HepG2 (cell line): ENCODE measurements around the gene SH2D3C. TPM values are rescaled to one million over a fixed set of nuclear protein-coding genes. Genes with fewer than 3 reads are reported as not detected.

ENCODE experiments used
- ATRX ChIP-seq: sonication (generic); formaldehyde crosslinking; IDR thresholded peaks from 2 replicates; pipeline ENCODE4 v1.4.0; 2020; ENCODE audit warnings: missing genetic modification reagents, borderline replicate concordance
- CBX1 ChIP-seq: IDR thresholded peaks from one replicate; pipeline ENCODE4 v1.6.1; 2016; ENCODE audit warnings: antibody characterized with exemption, low read depth
- ELF4 ChIP-seq: sonication (generic); formaldehyde crosslinking; IDR thresholded peaks from 2 replicates; pipeline ENCODE4 v1.5.0; 2020; ENCODE audit warnings: missing genetic modification reagents, mild to moderate bottlenecking, moderate library complexity, borderline replicate concordance
- GABPB1 ChIP-seq: IDR thresholded peaks from 2 replicates; pipeline ENCODE4 v1.6.1; 2016; ENCODE audit warnings: mild to moderate bottlenecking, missing genetic modification reagents, moderate library complexity, missing compliant biosample characterization
- GATA4 ChIP-seq: sonication (generic); IDR thresholded peaks from 2 replicates; pipeline ENCODE4 v1.6.1; 2016; ENCODE audit warnings: antibody characterized with exemption, low read depth, borderline replicate concordance
- HNRNPLL ChIP-seq: fragments of 200-400 bp; formaldehyde crosslinking; IDR thresholded peaks from 2 replicates; pipeline ENCODE4 v1.6.1; 2017; ENCODE audit warnings: mild to moderate bottlenecking, low read depth, low read length; ENCODE audit not compliant: poor library complexity, severe bottlenecking
- KLF9 ChIP-seq: IDR thresholded peaks from 2 replicates; pipeline ENCODE4 v1.6.1; 2016; ENCODE audit warnings: low read depth
- MED1 ChIP-seq: sonication (generic); formaldehyde crosslinking; IDR thresholded peaks from 2 replicates; pipeline ENCODE4 v1.4.0; 2020; ENCODE audit warnings: missing genetic modification reagents
- MIER2 ChIP-seq: IDR thresholded peaks from 2 replicates; pipeline ENCODE4 v1.6.1; 2016; ENCODE audit warnings: missing biosample characterization, missing genetic modification reagents
- MTERF4 ChIP-seq: sonication (generic); formaldehyde crosslinking; IDR thresholded peaks from 2 replicates; pipeline ENCODE4 v1.8.0; 2023; ENCODE audit warnings: mild to moderate bottlenecking, missing genetic modification reagents
- MZF1 ChIP-seq: sonication (generic); formaldehyde crosslinking; IDR thresholded peaks from 2 replicates; pipeline ENCODE4 v1.8.1; 2023; ENCODE audit warnings: mild to moderate bottlenecking, missing genetic modification reagents, borderline replicate concordance
- NFE2L2 ChIP-seq: fragments of 150-350 bp; IDR thresholded peaks from 2 replicates; pipeline ENCODE4 v1.6.1; 2014; ENCODE audit warnings: low read length
- NFYB ChIP-seq: sonication (generic); formaldehyde crosslinking; IDR thresholded peaks from 2 replicates; pipeline ENCODE4 v1.4.0; 2020; ENCODE audit warnings: missing genetic modification reagents
- PITX1 ChIP-seq: sonication (generic); formaldehyde crosslinking; IDR thresholded peaks from 2 replicates; pipeline ENCODE4 v1.5.1; 2020; ENCODE audit warnings: mild to moderate bottlenecking, missing genetic modification reagents
- RAD51 ChIP-seq: fragments of 450-650 bp; IDR thresholded peaks from 2 replicates; pipeline ENCODE4 v1.6.1; 2016; ENCODE audit warnings: borderline replicate concordance
- SAP130 ChIP-seq: IDR thresholded peaks from 2 replicates; pipeline ENCODE4 v1.6.1; 2016; ENCODE audit warnings: low read depth
- ZHX1 ChIP-seq: sonication (generic); formaldehyde crosslinking; IDR thresholded peaks from 2 replicates; pipeline ENCODE4 v1.8.1; 2022; ENCODE audit warnings: low read depth, mild to moderate bottlenecking, missing genetic modification reagents
- ZNF275 ChIP-seq: sonication (generic); formaldehyde crosslinking; IDR thresholded peaks from 2 replicates; pipeline ENCODE4 v1.8.0; 2022; ENCODE audit warnings: missing genetic modification reagents, mild to moderate bottlenecking, inconsistent platforms, borderline replicate concordance
- ZNF326 ChIP-seq: sonication (generic); formaldehyde crosslinking; IDR thresholded peaks from 2 replicates; pipeline ENCODE4 v1.4.0; 2020; ENCODE audit warnings: missing genetic modification reagents, borderline replicate concordance
- ZNF451 ChIP-seq: sonication (generic); formaldehyde crosslinking; IDR thresholded peaks from 2 replicates; pipeline ENCODE4 v1.5.0; 2020; ENCODE audit warnings: mild to moderate bottlenecking, missing genetic modification reagents
- ZNF567 ChIP-seq: sonication (generic); formaldehyde crosslinking; IDR thresholded peaks from 2 replicates; pipeline ENCODE4 v1.8.1; 2023; ENCODE audit warnings: mild to moderate bottlenecking, missing genetic modification reagents, borderline replicate concordance
- ZSCAN31 ChIP-seq: sonication (generic); formaldehyde crosslinking; IDR thresholded peaks from 2 replicates; pipeline ENCODE4 v1.5.0; 2020; ENCODE audit warnings: low read depth, mild to moderate bottlenecking, missing genetic modification reagents
- polyA plus RNA-seq, 8 experiments: library from polyadenylated mRNA; depleted of rRNA in 3 of 8; stranded (reverse) in 7 of 8; unstranded in 1 of 8; fragments of >200 nt; fragmentation: Illumina TruSeq in 4 of 8; extraction: Trizol in 4 of 8; gene quantifications; 2 replicates each; pipeline versions ENCODE4 v1.2.1 to v1.2.3, GENCODE V29; 2011 to 2016; ENCODE audit warnings: low read depth in 4 of 8, missing spikeins in 1 of 8, mixed read lengths in 1 of 8; ENCODE audit not compliant: insufficient read depth in 1 of 8
- total RNA-seq, 5 experiments: library from RNA; depleted of rRNA; stranded (reverse); fragments of >200 nt; fragmentation: Illumina TruSeq; extraction: Trizol; gene quantifications; 2 replicates each; pipeline ENCODE4 v1.2.3, GENCODE V29; 2016; ENCODE audit warnings: low read depth in 1 of 5
- TF ChIP-seq, protein P1 (sequence below): sonication (generic); formaldehyde crosslinking; IDR thresholded peaks from 2 replicates; pipeline ENCODE4 v1.4.0; 2020; ENCODE audit warnings: missing genetic modification reagents

The SH2D3C gene
- total and polyA plus RNA-seq, 2 of the 13 experiments (the other 11 are each of a cell fraction or from before 2014, with no cell fraction given) = not detected

GRCh38 chr9:127715470-127716337, 62.8 kb downstream of the SH2D3C start, which contains the start of the genes PTRH1 and TTC16 (continued):
- TF ChIP-seq ZNF275 (CRISPR knock-in tag) (0 out of 2 replicates have a peak, but pooled peaks have one; percentile 34), GATA4 (no peak), ELF4 (CRISPR knock-in tag) (peak; percentile 87), ZNF451 (peak; percentile 13; the same call in 1 of the 2 replicates), NFYB (CRISPR knock-in tag) (peak; percentile 96), CBX1 (no peak), MZF1 (CRISPR knock-in tag) (no peak), KLF9 (CRISPR knock-in tag) (peak; percentile 86), HNRNPLL (peak; percentile 38), MED1 (CRISPR knock-in tag) (peak; percentile 52), NFE2L2 (no peak), RAD51 (no peak), ZHX1 (CRISPR knock-in tag) (peak; percentile 65; the same call in 1 of the 2 replicates), ATRX (CRISPR knock-in tag) (no peak), SAP130 (CRISPR knock-in tag) (peak; percentile 99), ZNF567 (CRISPR knock-in tag) (no peak), ZNF326 (CRISPR knock-in tag) (no peak), GABPB1 (CRISPR knock-in tag) (peak; percentile 94), PITX1 (CRISPR knock-in tag) (peak; percentile 31), ZSCAN31 (0 out of 2 replicates have a peak, but pooled peaks have one; percentile 50), MTERF4 (CRISPR knock-in tag) (0 out of 2 replicates have a peak, but pooled peaks have one; percentile 36), MIER2 (CRISPR knock-in tag) (0 out of 2 replicates have a peak, but pooled peaks have one; percentile 7)
- TF ChIP-seq, protein P1, sequence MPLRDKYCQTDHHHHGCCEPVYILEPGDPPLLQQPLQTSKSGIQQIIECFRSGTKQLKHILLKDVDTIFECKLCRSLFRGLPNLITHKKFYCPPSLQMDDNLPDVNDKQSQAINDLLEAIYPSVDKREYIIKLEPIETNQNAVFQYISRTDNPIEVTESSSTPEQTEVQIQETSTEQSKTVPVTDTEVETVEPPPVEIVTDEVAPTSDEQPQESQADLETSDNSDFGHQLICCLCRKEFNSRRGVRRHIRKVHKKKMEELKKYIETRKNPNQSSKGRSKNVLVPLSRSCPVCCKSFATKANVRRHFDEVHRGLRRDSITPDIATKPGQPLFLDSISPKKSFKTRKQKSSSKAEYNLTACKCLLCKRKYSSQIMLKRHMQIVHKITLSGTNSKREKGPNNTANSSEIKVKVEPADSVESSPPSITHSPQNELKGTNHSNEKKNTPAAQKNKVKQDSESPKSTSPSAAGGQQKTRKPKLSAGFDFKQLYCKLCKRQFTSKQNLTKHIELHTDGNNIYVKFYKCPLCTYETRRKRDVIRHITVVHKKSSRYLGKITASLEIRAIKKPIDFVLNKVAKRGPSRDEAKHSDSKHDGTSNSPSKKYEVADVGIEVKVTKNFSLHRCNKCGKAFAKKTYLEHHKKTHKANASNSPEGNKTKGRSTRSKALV (CRISPR knock-in tag) = peak; percentile 64; the same call in 1 of the 2 replicates
